ENCODE data around the gene CFAP44.

DNA sequence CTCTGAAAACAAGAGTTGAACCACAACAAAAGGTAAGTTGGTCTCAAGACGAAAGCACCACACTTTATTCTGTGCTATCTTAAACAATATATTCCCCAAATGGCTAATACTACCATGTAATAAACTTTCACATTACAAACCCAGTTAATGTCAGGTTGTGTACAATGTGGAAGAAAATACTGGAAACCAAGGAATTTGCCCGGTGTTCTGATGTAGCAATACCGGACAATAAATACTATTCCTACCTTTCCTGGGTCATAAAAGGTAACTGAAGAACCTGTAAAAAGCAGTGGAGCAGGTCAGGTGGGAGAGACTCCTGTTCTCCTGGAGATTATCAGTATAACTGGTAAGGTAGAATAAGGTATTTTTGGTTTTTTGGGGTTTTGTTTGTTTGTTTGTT lies 3.9 kb downstream of the CFAP44 start:
- TF ChIP-seq, protein P1, sequence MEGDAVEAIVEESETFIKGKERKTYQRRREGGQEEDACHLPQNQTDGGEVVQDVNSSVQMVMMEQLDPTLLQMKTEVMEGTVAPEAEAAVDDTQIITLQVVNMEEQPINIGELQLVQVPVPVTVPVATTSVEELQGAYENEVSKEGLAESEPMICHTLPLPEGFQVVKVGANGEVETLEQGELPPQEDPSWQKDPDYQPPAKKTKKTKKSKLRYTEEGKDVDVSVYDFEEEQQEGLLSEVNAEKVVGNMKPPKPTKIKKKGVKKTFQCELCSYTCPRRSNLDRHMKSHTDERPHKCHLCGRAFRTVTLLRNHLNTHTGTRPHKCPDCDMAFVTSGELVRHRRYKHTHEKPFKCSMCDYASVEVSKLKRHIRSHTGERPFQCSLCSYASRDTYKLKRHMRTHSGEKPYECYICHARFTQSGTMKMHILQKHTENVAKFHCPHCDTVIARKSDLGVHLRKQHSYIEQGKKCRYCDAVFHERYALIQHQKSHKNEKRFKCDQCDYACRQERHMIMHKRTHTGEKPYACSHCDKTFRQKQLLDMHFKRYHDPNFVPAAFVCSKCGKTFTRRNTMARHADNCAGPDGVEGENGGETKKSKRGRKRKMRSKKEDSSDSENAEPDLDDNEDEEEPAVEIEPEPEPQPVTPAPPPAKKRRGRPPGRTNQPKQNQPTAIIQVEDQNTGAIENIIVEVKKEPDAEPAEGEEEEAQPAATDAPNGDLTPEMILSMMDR (conservative IDR thresholded peaks at IDR 0.05 in 1 of 2, IDR thresholded peaks at IDR 0.05 in 1 of 2; ENCODE audit: low read depth in 1 of 2, low read length in 2 of 2): no peak
- TF ChIP-seq EZH2 (IDR thresholded peaks at IDR 0.05; ENCODE audit: low read length, missing control alignments): no peak

Measured in fibroblast of lung (primary cell).